GM23338 (cell line): ENCODE data around the gene SLC45A1.

Experiments
- ETS1 ChIP-seq: IDR thresholded peaks from 2 replicates; pipeline ENCODE4 v1.6.1; 2016; ENCODE audit warnings: antibody characterized with exemption
- EZH2 ChIP-seq: fragments of 200-600 bp; sonication (generic); IDR thresholded peaks from one replicate; pipeline ENCODE4 v1.8.0; 2017; ENCODE audit warnings: antibody characterized with exemption, mild to moderate bottlenecking, low read depth; ENCODE audit not compliant: unreplicated experiment
- POLR2AphosphoS5 ChIP-seq: IDR thresholded peaks from 2 replicates; pipeline ENCODE4 v1.6.1; 2016; ENCODE audit warnings: antibody characterized with exemption, low read depth
- TF ChIP-seq, protein P1 (sequence below), 2 experiments: fragments of 200-600 bp in 1 of 2; sonication (generic) in 1 of 2; conservative IDR thresholded peaks; 2 replicates each; pipeline versions ENCODE4 v1.5.1 to v1.6.1; 2016 to 2017; ENCODE audit warnings: antibody characterized with exemption in 2 of 2, low read depth in 2 of 2, mild to moderate bottlenecking in 2 of 2, moderate library complexity in 1 of 2

- TF ChIP-seq, protein P1, sequence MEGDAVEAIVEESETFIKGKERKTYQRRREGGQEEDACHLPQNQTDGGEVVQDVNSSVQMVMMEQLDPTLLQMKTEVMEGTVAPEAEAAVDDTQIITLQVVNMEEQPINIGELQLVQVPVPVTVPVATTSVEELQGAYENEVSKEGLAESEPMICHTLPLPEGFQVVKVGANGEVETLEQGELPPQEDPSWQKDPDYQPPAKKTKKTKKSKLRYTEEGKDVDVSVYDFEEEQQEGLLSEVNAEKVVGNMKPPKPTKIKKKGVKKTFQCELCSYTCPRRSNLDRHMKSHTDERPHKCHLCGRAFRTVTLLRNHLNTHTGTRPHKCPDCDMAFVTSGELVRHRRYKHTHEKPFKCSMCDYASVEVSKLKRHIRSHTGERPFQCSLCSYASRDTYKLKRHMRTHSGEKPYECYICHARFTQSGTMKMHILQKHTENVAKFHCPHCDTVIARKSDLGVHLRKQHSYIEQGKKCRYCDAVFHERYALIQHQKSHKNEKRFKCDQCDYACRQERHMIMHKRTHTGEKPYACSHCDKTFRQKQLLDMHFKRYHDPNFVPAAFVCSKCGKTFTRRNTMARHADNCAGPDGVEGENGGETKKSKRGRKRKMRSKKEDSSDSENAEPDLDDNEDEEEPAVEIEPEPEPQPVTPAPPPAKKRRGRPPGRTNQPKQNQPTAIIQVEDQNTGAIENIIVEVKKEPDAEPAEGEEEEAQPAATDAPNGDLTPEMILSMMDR (conservative IDR thresholded peaks at IDR 0.05; ENCODE audit: low read depth in 2 of 2) = no peak
- TF ChIP-seq EZH2 (no peak), ETS1 (no peak), POLR2AphosphoS5 (no peak)
Observed at GRCh38 chr1:8340448-8340847, 22.5 kb downstream of the SLC45A1 start.
